Measurements from ENCODE around the gene ZG16B.

The ZG16B gene

GRCh38 chr16:2826591-2827373, 3.3 kb upstream of the ZG16B start:
- no peak for TF ChIP-seq CTCF (IDR thresholded peaks at IDR 0.05; ENCODE audit: low read depth, low read length)

GRCh38 chr16:2827374-2827791, 2.7 kb upstream of the ZG16B start:
- TF ChIP-seq CTCF (IDR thresholded peaks at IDR 0.05; ENCODE audit: low read depth, low read length) = no peak
- DNase-seq (ENCODE audit: extremely low read depth, low read depth) = no peak

More at GRCh38 chr16:2826591-2827373, 3.3 kb upstream of the ZG16B start:
- DNase-seq (ENCODE audit: extremely low read depth, low read depth) = no peak

- no peak for TF ChIP-seq CTCF (IDR thresholded peaks at IDR 0.05; ENCODE audit: low read depth, low read length)
- no peak for DNase-seq (ENCODE audit: extremely low read depth, low read depth)
Observed at GRCh38 chr16:2827831-2828520, 2.1 kb upstream of the ZG16B start.

GRCh38 chr16:2828521-2828840, 1.6 kb upstream of the ZG16B start:
- DNase-seq (ENCODE audit: extremely low read depth, low read depth) = no peak
- no peak for TF ChIP-seq CTCF (IDR thresholded peaks at IDR 0.05; ENCODE audit: low read depth, low read length)

GRCh38 chr16:2828876-2829430, 1.1 kb upstream of the ZG16B start:
- no peak for DNase-seq (ENCODE audit: extremely low read depth, low read depth)

GRCh38 chr16:2830355-2830695, 222 bp downstream of the ZG16B start:
- no peak for DNase-seq (ENCODE audit: extremely low read depth, low read depth)
- no peak for TF ChIP-seq CTCF (IDR thresholded peaks at IDR 0.05; ENCODE audit: low read depth, low read length)

More at GRCh38 chr16:2828876-2829430, 1.1 kb upstream of the ZG16B start:
- no peak for TF ChIP-seq CTCF (IDR thresholded peaks at IDR 0.05; ENCODE audit: low read depth, low read length)

GRCh38 chr16:2831203-2831602, 1.1 kb downstream of the ZG16B start:
- DNase-seq (ENCODE audit: extremely low read depth, low read depth) = no peak
- TF ChIP-seq CTCF (IDR thresholded peaks at IDR 0.05; ENCODE audit: low read depth, low read length) = no peak
